ENCODE measurements around the gene BCL10. TPM values are rescaled to one million over a fixed set of nuclear protein-coding genes. Genes with fewer than 3 reads are reported as not detected.

BCL10 gene
- total RNA-seq = 10 to 100 TPM; 17.3 to 18.4 TPM

DNA sequence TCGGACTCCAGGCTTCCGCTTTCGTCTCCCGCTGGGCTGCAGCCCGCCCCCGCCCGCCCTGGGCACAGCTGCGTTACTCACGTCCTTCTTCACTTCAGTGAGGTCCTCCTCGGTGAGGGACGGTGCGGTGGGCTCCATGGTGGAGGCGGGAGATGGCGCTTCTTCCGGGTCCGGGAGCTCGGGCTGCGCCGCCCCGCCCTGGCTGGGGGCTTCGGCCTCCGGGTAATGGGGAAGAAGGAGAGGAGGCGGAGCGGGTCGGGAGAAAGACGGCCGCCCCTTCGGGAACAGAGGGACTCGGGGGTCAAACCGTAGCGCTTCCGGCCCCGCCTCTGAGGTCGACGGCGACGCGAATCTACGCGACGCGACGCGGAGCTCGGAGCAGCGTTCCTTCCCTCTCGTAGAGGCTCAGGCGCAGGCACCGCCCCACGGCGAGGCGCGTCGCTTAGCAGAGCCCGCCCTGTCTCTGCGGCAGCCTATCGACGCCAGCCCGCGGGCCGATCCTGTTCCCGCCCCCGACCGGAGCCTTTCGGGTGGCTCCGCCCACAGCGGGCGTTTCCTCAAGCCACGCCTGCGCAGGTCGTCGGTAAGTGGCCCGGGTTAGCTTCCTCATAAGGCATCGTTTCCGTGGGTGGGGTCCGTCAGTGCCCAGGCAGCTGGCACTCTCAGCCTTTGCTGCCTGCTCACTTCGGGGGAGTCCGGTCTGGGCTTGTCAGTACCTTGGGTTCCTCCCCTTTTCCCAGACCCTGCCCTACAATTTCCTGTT, at the start of gene BCL10:
Gene BCL10, minus strand, starts transcription at position 418 of the 763 bp plus-strand sequence. Its CDS starts 280 bp downstream, at position 138.
- Histone ChIP-seq H3K27me3 (replicated peaks; ENCODE audit: insufficient read depth) (no peaks in the 10 kb centered on the region), H3K4me1 (replicated peaks) (no peaks in the 10 kb centered on the region), H3K9me3 (no peaks in the 10 kb centered on the region), H3K36me3 (no peaks in the 10 kb centered on the region), H3K27ac (peak within 1 kb of the TSS; percentile 97 to 98), H3K4me3 (peak within 1 kb of the TSS; percentile 86 to 91)
- TF ChIP-seq POLR2AphosphoS5 (IDR thresholded peaks at IDR 0.05) (peak; percentile 97), POLR2A (IDR thresholded peaks at IDR 0.05) (peak; percentile 97)
- TF ChIP-seq, protein P1, sequence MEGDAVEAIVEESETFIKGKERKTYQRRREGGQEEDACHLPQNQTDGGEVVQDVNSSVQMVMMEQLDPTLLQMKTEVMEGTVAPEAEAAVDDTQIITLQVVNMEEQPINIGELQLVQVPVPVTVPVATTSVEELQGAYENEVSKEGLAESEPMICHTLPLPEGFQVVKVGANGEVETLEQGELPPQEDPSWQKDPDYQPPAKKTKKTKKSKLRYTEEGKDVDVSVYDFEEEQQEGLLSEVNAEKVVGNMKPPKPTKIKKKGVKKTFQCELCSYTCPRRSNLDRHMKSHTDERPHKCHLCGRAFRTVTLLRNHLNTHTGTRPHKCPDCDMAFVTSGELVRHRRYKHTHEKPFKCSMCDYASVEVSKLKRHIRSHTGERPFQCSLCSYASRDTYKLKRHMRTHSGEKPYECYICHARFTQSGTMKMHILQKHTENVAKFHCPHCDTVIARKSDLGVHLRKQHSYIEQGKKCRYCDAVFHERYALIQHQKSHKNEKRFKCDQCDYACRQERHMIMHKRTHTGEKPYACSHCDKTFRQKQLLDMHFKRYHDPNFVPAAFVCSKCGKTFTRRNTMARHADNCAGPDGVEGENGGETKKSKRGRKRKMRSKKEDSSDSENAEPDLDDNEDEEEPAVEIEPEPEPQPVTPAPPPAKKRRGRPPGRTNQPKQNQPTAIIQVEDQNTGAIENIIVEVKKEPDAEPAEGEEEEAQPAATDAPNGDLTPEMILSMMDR (IDR thresholded peaks at IDR 0.05) = peak in 1 of 4 experiments; percentile 14
- 1% methylated on average over 61 of the region's 78 CpGs for WGBS
- DNase-seq (ENCODE audit: low spot score) = peak; percentile 99
- intact Hi-C loops (cut with DNase I) = no loop called here

DNA sequence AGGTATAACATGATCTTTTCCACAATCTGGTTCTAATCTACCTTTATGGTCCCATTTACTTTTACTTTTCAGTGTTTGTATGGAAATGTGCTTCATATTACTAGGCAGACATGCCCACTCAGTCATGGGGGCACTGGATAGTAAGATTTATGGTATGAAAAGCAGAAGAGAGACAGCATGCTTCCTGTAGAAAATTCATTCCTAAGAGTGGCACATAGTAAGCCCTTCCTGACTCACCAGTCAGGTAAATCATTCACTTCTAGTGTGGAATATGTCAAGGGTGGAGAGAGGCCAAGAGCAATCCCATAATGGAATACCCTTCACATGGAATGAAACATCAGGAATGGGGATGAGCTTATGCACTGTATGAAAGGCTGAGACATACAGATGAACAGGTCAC, 49.5 kb upstream of the BCL10 start:
- intact Hi-C loops (cut with DNase I) = no loop called here
- Histone ChIP-seq H3K36me3 (no peaks in the 10 kb centered on the region), H3K4me3 (no peak overlapping the region), H3K27me3 (replicated peaks; ENCODE audit: insufficient read depth) (no peaks in the 10 kb centered on the region), H3K9me3 (no peaks in the 10 kb centered on the region), H3K4me1 (replicated peaks) (no peaks in the 10 kb centered on the region), H3K27ac (no peak overlapping the region)
- no peak for DNase-seq (ENCODE audit: low spot score)
- TF ChIP-seq POLR2A (IDR thresholded peaks at IDR 0.05) = no peak

DNA sequence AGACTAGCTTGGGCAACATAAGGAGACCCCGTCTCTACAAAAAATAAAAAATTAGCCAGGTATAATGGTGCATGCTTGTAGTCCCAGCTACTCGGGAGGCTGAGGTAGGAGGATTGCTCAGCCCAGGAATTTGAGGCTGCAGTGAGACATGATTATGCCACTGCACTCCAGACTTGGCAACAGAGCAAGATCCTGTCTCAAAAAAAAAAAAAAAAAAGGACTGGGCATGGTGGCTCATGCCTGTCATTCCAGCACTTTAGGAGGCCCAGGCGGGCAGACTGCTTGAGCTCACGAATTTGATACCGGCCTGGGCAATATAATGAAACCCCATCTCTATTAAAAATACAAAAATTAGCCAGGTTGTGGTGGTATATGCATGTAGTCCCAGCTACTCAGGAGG, 47.3 kb upstream of the BCL10 start:
- H3K36me3 ChIP-seq = no peaks in the 10 kb centered on the region
- no peak overlapping the region for H3K27ac ChIP-seq
- intact Hi-C loops (cut with DNase I) = no loop called here
- no peak for DNase-seq (ENCODE audit: low spot score)
- H3K4me3 ChIP-seq = no peak overlapping the region
- TF ChIP-seq POLR2AphosphoS5 (IDR thresholded peaks at IDR 0.05) (no peak), POLR2A (IDR thresholded peaks at IDR 0.05) (no peak)
- TF ChIP-seq, protein P1 (IDR thresholded peaks at IDR 0.05) = no peak
- 86% methylated on average over 5 of the region's 5 CpGs for WGBS
- no peaks in the 10 kb centered on the region for H3K27me3 ChIP-seq (replicated peaks; ENCODE audit: insufficient read depth)
- H3K4me1 ChIP-seq (replicated peaks) = no peaks in the 10 kb centered on the region
- H3K9me3 ChIP-seq = no peaks in the 10 kb centered on the region

DNA sequence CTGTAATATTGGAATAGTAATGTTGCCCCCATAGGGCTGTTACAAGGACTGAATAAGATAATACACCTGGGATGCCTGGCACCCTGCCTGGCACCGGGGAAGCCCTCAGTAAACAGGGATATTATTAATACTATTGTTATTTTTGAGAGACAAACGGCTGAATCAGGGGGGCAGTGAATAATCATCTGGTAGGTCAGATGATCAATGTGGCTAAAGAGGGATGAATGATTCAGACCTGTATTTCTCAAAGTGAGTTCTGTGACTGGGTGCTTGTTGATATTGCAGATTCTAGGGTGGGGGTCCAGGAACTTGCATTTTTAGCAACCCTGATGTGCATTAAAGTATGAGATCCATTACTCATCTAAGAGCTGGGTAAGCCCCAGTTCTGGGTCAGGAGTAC, 46.2 kb upstream of the BCL10 start:
- 63% methylated on average over 2 of the region's 2 CpGs for WGBS
- intact Hi-C loops (cut with DNase I) = no loop called here
- Histone ChIP-seq H3K9me3 (no peaks in the 10 kb centered on the region), H3K36me3 (no peaks in the 10 kb centered on the region), H3K4me3 (no peak overlapping the region), H3K27me3 (replicated peaks; ENCODE audit: insufficient read depth) (no peaks in the 10 kb centered on the region), H3K4me1 (replicated peaks) (no peaks in the 10 kb centered on the region), H3K27ac (no peak overlapping the region)
- TF ChIP-seq POLR2A (IDR thresholded peaks at IDR 0.05) (no peak), POLR2AphosphoS5 (IDR thresholded peaks at IDR 0.05) (no peak)
- no peak for DNase-seq (ENCODE audit: low spot score)

DNA sequence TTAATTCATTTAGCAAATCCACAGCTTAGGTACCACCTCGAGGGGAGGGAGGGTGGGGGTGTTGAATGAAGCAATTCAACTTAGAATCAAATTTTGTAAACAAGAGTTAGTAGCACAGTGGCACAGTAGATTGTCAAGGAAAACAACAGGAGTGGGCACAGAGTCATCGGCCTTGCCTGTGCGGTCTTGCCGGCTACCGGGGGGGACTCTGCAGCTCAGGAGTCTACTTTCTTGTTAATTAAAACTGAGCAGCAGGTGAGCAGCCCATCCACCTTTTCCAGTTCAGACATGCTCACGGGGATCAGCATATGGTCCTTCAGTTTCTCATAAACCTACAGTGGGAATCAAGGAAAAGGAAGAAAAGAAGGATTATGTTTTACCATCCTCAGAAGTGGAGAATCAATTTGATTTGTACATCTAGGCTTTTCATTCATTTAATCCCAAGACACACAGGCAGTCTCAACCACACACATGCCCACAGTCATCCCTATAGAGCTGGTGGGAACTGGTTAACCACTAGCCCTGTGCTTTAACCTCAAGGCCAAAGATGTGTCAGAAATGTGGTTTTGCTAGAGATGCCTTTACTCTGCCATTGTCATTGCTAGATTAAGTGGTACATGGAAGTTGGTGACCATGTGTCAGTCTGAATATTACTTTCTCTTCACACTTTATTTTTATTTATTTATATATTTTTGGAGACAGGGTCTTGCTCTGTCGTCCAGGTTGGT, 45.0 kb upstream of the BCL10 start:
- 55% methylated on average over 7 of the region's 7 CpGs for WGBS
- DNase-seq (ENCODE audit: low spot score) = no peak
- intact Hi-C loops (cut with DNase I) = no loop called here
- Histone ChIP-seq H3K4me1 (replicated peaks) (no peaks in the 10 kb centered on the region), H3K36me3 (no peaks in the 10 kb centered on the region), H3K4me3 (no peak overlapping the region), H3K9me3 (no peaks in the 10 kb centered on the region), H3K27ac (no peak overlapping the region), H3K27me3 (replicated peaks; ENCODE audit: insufficient read depth) (no peaks in the 10 kb centered on the region)
- TF ChIP-seq POLR2AphosphoS5 (IDR thresholded peaks at IDR 0.05) (no peak), POLR2A (IDR thresholded peaks at IDR 0.05) (no peak)
- TF ChIP-seq, protein P1 (IDR thresholded peaks at IDR 0.05) = no peak

All from prostate gland (tissue), 2 donors.